Measurements from ENCODE around the gene APCDD1. TPM values are rescaled to one million over a fixed set of nuclear protein-coding genes. Genes with fewer than 3 reads are reported as not detected.

APCDD1 gene
- total and polyA plus RNA-seq, 2 of the 13 experiments (the other 11 are each of a cell fraction or from before 2014, with no cell fraction given): 2.1 to 8.6 TPM

GRCh38 chr18:10524507-10525370 is 70.3 kb downstream of the APCDD1 start (continued):
- no peak for TF ChIP-seq AFF4 (CRISPR knock-in tag; IDR thresholded peaks at IDR 0.05)
- peak; percentile 82 to 88 for TF ChIP-seq NR2F1 (CRISPR knock-in tag; IDR thresholded peaks at IDR 0.05)
- no peak for TF ChIP-seq POLR2G (IDR thresholded peaks at IDR 0.05; ENCODE audit: low read depth, low read length)
- TF ChIP-seq NR2F2 (IDR thresholded peaks at IDR 0.05; ENCODE audit: borderline replicate concordance, low read depth): peak; percentile 67
- peak; percentile 96 for TF ChIP-seq KAT2B (IDR thresholded peaks at IDR 0.05; ENCODE audit: borderline replicate concordance, low read depth, low read length)
- peak; percentile 65 for TF ChIP-seq ARID5B (CRISPR knock-in tag; IDR thresholded peaks at IDR 0.05)
- TF ChIP-seq ONECUT2 (CRISPR knock-in tag; IDR thresholded peaks at IDR 0.05): peak; percentile 68
- TF ChIP-seq MLX (CRISPR knock-in tag; IDR thresholded peaks at IDR 0.05): no peak
- TF ChIP-seq ZNF44 (CRISPR knock-in tag; IDR thresholded peaks at IDR 0.05): no peak
- TF ChIP-seq ZBTB49 (CRISPR knock-in tag; IDR thresholded peaks at IDR 0.05; ENCODE audit: borderline replicate concordance): no peak
- TF ChIP-seq ZNF704 (CRISPR knock-in tag; IDR thresholded peaks at IDR 0.05; ENCODE audit: borderline replicate concordance): no peak
- no peak for TF ChIP-seq ATF7 (IDR thresholded peaks at IDR 0.05)
- TF ChIP-seq ATF7 (CRISPR knock-in tag; IDR thresholded peaks at IDR 0.05): no peak
- TF ChIP-seq ZNF615 (CRISPR knock-in tag; IDR thresholded peaks at IDR 0.05; ENCODE audit: borderline replicate concordance): no peak
- TF ChIP-seq ELF3 (CRISPR knock-in tag; IDR thresholded peaks at IDR 0.05): peak; percentile 62
- no peak for TF ChIP-seq SYNCRIP (IDR thresholded peaks at IDR 0.05; ENCODE audit: insufficient read depth, low read depth, low read length)
- peak; percentile 46; the same call in 1 of the 2 replicates for TF ChIP-seq SAP130 (CRISPR knock-in tag; IDR thresholded peaks at IDR 0.05; ENCODE audit: low read depth)

Data from HepG2 (cell line).